GM12878 (cell line): ENCODE results near the gene IRAK4.

Source experiments
- CBX3 ChIP-seq: fragments of 200-600 bp; sonication (generic); IDR thresholded peaks from 2 replicates; pipeline ENCODE4 v1.6.1; 2016; ENCODE audit warnings: low read depth, borderline replicate concordance
- CTCF ChIP-seq, 3 experiments: IDR thresholded peaks in 2 of 3; conservative IDR thresholded peaks in 1 of 3; 2 replicates each; pipeline ENCODE4 v1.5.1; 2011; ENCODE audit warnings: low read depth in 3 of 3, low read length in 3 of 3, mild to moderate bottlenecking in 3 of 3, control low read depth in 2 of 3, moderate library complexity in 2 of 3, inconsistent platforms in 1 of 3, mixed read lengths in 1 of 3; ENCODE audit not compliant: control insufficient read depth in 2 of 3, insufficient read depth in 1 of 3; ENCODE audit errors: extremely low read depth in 1 of 3
- FOXM1 ChIP-seq: IDR thresholded peaks from 2 replicates; pipeline ENCODE4 v1.6.1; 2012; ENCODE audit warnings: low read depth, mild to moderate bottlenecking, inconsistent platforms, low read length, moderate library complexity
- MXI1 ChIP-seq: fragments of 150-350 bp; IDR thresholded peaks from 2 replicates; pipeline ENCODE4 v1.6.1; 2011; ENCODE audit warnings: low read depth, mild to moderate bottlenecking, inconsistent platforms, low read length, improper control_type of control experiment
- POLR2A ChIP-seq: IDR thresholded peaks from 2 replicates; pipeline ENCODE4 v1.6.1; 2011; ENCODE audit warnings: low read depth, mild to moderate bottlenecking, low read length

- no peak for TF ChIP-seq CBX3
- no peak for TF ChIP-seq CTCF (IDR thresholded peaks at IDR 0.05 in 2 of 3, conservative IDR thresholded peaks at IDR 0.05 in 1 of 3; ENCODE audit: control insufficient read depth in 2 of 3, extremely low read depth in 1 of 3, insufficient read depth in 1 of 3, low read depth in 3 of 3, low read length in 3 of 3)
- no peak for TF ChIP-seq POLR2A
- TF ChIP-seq MXI1 = no peak
- no peak for TF ChIP-seq FOXM1
These were observed 7.9 kb upstream of the IRAK4 start for GRCh38 chr12:43750814-43751213.
